Common myeloid progenitor, CD34-positive (primary cell): ENCODE measurements around the gene SAMD4B.
A peak's percentile ranks its signal among the peaks of the same experiment; 100 is the strongest.

ENCODE experiments used
- CTCF ChIA-PET: fragments of 350-600 bp; sonication (Branson Sonifier 250); formaldehyde crosslinking; loops from one replicate; lab custom pipeline; 2021; ENCODE audit warnings: antibody characterized with exemption; lab: Charles Lee
- POLR2A ChIA-PET: fragments of 350-600 bp; sonication (Branson Sonifier 250); formaldehyde crosslinking; loops from one replicate; lab custom pipeline; 2021; ENCODE audit warnings: antibody characterized with exemption; lab: Charles Lee
- DNase-seq, 3 donors: peaks; one replicate each; pipeline versions ENCODE4 v3.0.0 to v3.0.0-alpha.2; 2013
- H3K27ac ChIP-seq, 2 experiments: 1 replicate in 1 of 2; 2 replicates in 1 of 2; pipeline ENCODE4 v1.7.0; 2013; ENCODE audit warnings: inconsistent platforms in 2 of 2, low read length in 2 of 2, mild to moderate bottlenecking in 2 of 2, low read depth in 1 of 2, moderate library complexity in 1 of 2; ENCODE audit not compliant: severe bottlenecking in 2 of 2, insufficient read depth in 1 of 2, poor library complexity in 1 of 2
- H3K27me3 ChIP-seq, 5 experiments: replicated peaks in 2 of 5; 1 replicate in 3 of 5; 2 replicates in 2 of 5; pipeline versions ENCODE4 v1.6.1 to v1.7.0; 2013; ENCODE audit warnings: low read length in 4 of 5, mild to moderate bottlenecking in 2 of 5, moderate library complexity in 2 of 5, inconsistent platforms in 1 of 5; ENCODE audit not compliant: insufficient read depth in 5 of 5, control insufficient read depth in 4 of 5
- H3K36me3 ChIP-seq, 4 experiments: 1 replicate in 2 of 4; 2 replicates in 2 of 4; pipeline versions ENCODE4 v1.6.1 to v1.7.0; 2013; ENCODE audit warnings: low read length in 3 of 4, control low read depth in 1 of 4, mild to moderate bottlenecking in 1 of 4; ENCODE audit not compliant: control insufficient read depth in 4 of 4, insufficient read depth in 4 of 4
- H3K4me1 ChIP-seq, 4 experiments: 1 replicate in 3 of 4; 2 replicates in 1 of 4; pipeline versions ENCODE4 v1.6.1 to v1.7.1; 2013; ENCODE audit warnings: low read length in 3 of 4, mild to moderate bottlenecking in 3 of 4, control low read depth in 1 of 4, inconsistent platforms in 1 of 4, moderate library complexity in 1 of 4; ENCODE audit not compliant: control insufficient read depth in 4 of 4, insufficient read depth in 4 of 4; ENCODE audit errors: control extremely low read depth in 1 of 4
- H3K4me3 ChIP-seq, 7 experiments: 1 replicate in 4 of 7; 2 replicates in 3 of 7; pipeline versions ENCODE4 v1.5.1 to v1.7.0; 2013; ENCODE audit warnings: mild to moderate bottlenecking in 7 of 7, low read length in 6 of 7, moderate library complexity in 6 of 7, inconsistent platforms in 2 of 7, low read depth in 2 of 7, control low read depth in 1 of 7; ENCODE audit not compliant: insufficient read depth in 4 of 7, control insufficient read depth in 1 of 7; ENCODE audit errors: extremely low read depth in 1 of 7
- H3K9me3 ChIP-seq, 5 experiments: 1 replicate in 4 of 5; 2 replicates in 1 of 5; pipeline versions ENCODE4 v1.6.1 to v1.7.1; 2013; ENCODE audit warnings: low read length in 4 of 5, mild to moderate bottlenecking in 2 of 5, inconsistent platforms in 1 of 5, low read depth in 1 of 5, moderate library complexity in 1 of 5; ENCODE audit not compliant: control insufficient read depth in 4 of 5, insufficient read depth in 2 of 5; ENCODE audit errors: control extremely low read depth in 1 of 5
- WGBS: methylation state at CpG from one replicate; pipeline ENCODE4 v1.1.5; 2013; ENCODE audit not compliant: insufficient coverage; 5-methylcytosine and 5-hydroxymethylcytosine counted together

SAMD4B gene

DNA sequence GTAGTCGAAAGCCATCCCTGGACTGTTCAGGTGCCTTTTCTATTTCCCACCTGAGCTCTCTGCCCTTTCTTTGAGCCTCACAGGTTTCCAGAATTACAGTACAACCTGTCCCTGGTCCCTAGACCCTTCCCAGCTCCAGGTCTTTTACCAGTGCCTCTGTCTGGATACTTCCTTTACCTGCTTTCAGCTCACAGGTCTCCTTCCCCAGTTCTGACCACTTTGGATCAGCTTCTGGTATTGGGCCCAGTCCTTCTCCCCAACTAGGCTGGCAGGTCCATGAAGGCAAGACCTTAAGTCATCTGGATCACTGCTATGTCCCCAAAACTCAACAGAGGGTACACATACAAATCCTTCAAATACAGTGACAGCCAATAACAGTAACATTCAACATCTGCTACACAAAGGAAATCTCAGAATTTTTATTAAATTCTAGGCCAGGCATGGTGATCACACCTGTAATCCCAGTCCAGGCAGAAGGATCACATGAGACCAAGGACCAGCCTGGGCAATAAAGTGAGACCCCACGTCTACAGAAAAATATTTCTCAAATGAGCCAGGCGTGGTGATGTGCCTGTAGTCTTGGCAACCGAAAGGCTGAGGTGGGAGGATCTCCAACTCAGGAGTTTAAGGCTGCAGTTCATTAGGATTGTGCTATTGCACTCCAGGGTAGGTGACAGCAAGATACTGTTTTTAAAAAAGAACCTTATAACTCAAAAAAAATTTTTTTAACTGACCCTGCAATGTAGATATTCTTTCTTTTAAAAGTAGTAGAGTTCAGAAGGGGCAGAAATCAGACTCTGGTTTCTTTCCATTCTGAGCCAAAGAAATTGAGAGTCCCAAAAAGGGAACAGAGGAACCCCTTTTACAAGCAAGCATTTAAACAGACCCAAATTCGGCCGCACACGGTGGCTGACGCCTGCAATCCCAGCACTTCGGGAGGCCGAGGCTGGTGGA, 92.2 kb downstream of the SAMD4B start:
- 84% methylated on average over 10 of the region's 10 CpGs for WGBS
- ChIA-PET POLR2A (interaction anchor here (0.9 to 1.8 kb wide), 4 partner anchors 8 to 30 kb away, joined by 3 to 11 read pairs (median 8); partner anchors contain the start of gene SUPT5H), CTCF (interaction anchor here (0.7 to 2.4 kb wide), 8 partner anchors 8 to 42 kb away, joined by 3 to 10 read pairs (median 6); partner anchors contain the start of genes PLEKHG2 and SUPT5H)
- peak overlapping the region; percentile 90 to 99 (median 95) for H3K4me3 ChIP-seq
- H3K9me3 ChIP-seq: no peaks in the 10 kb centered on the region
- peaks cover 2 to 30% (median 27%) of the 10 kb centered on the region in 4 experiments for H3K36me3 ChIP-seq
- H3K27ac ChIP-seq: peak overlapping the region in 1 of 2 experiments; percentile 94
- no peaks in the 10 kb centered on the region for H3K27me3 ChIP-seq
- no peak for DNase-seq
- H3K4me1 ChIP-seq: peaks cover 4 to 30% (median 22%) of the 10 kb centered on the region in 4 experiments
